Measurements from ENCODE around the gene ABCC4. TPM values are rescaled to one million over a fixed set of nuclear protein-coding genes. Genes with fewer than 3 reads are reported as not detected.

Gene ABCC4
- total RNA-seq, 1 experiment from 2014 or later: 52.0 TPM

DNA sequence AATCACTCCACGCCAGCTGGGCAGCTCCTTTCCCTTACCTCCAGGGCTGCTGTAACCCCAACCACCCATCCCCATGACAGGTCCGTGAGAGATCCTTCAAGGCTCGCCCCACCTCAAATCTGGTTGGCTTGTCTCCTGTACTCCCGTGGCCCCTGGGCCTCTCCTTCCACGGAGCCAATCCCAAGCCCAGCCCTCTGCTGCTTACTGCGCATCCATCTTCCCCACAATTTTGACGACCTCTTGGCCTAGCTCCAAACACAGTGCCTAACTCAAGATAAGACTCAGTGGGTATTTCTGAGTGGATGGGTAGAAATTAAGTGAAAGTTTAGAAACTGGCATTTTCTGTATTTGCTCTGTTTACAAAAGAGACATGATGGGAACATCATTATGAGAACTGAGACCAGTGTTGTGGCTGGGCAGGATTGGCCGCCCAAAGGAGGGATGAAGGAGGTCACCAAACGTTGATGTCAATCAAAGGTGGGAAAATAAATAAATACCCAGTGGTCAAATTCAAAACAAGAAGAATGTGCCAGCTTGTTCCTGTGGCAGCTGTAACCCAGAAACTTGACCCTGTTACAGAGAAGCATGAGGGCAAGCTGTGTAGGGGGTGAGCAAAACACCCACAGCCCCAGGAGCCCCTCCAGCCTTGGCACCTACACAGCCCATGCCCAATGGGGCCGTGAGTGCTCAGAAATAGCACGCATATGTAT lies 162.2 kb downstream of the ABCC4 start:
- no peak for DNase-seq (ENCODE audit: low spot score)
- POLR2A ChIA-PET (ENCODE audit: low non-redundant PET): no interaction called here
- no TSS peak for BruUV-seq (replicated peaks)
- Histone ChIP-seq H3K36me3 (ENCODE audit: insufficient read depth, low read length, poor library complexity, severe bottlenecking) (no peaks in the 10 kb centered on the region), H3K27ac (ENCODE audit: low read depth, low read length, poor library complexity, severe bottlenecking) (no peak overlapping the region), H3K4me3 (ENCODE audit: low read depth, low read length, poor library complexity, severe bottlenecking) (no peak overlapping the region), H3K9me3 (ENCODE audit: low read depth, low read length, poor library complexity, severe bottlenecking) (no peaks in the 10 kb centered on the region), H3K4me1 (ENCODE audit: insufficient read depth, low read length, poor library complexity, severe bottlenecking) (peaks cover 21% of the 10 kb centered on the region), H3K27me3 (replicated peaks; ENCODE audit: insufficient read depth, low read depth, low read length, poor library complexity) (no peaks in the 10 kb centered on the region)
- intact Hi-C loops (cut with micrococcal nuclease; ENCODE audit: unreplicated experiment): no loop called here
- CTCF ChIA-PET: no interaction called here
- TF ChIP-seq CTCF (conservative IDR thresholded peaks at IDR 0.05; ENCODE audit: low read depth, low read length) (no peak), EZH2 (IDR thresholded peaks at IDR 0.05; ENCODE audit: borderline replicate concordance, low read depth, low read length, poor library complexity, severe bottlenecking) (no peak)

DNA sequence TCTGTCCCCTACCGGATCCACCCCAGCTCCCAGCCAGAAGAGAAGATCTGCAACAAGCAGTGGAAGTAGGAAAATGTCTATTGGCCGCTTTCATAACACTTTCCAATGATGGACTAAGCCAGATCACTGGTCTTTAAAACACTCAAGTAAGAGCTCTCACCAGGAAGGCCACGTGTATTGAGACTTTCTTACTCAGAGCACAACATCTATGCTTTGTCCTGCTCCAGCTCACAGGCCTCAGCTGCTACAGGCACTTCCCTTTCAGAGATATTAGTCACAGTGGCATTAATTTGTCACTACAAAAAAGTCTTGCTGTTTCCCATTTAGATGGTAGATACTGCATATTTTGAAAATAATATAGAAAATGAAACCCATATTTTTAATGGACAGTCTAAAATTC lies 164.2 kb downstream of the ABCC4 start:
- intact Hi-C loops (cut with micrococcal nuclease; ENCODE audit: unreplicated experiment): no loop called here
- peak; percentile 71 for DNase-seq (ENCODE audit: low spot score)
- H3K27ac ChIP-seq (ENCODE audit: low read depth, low read length, poor library complexity, severe bottlenecking): peak overlapping the region; percentile 6
- peaks cover 21% of the 10 kb centered on the region for H3K4me1 ChIP-seq (ENCODE audit: insufficient read depth, low read length, poor library complexity, severe bottlenecking)
- H3K9me3 ChIP-seq (ENCODE audit: low read depth, low read length, poor library complexity, severe bottlenecking): no peaks in the 10 kb centered on the region
- TF ChIP-seq CTCF (conservative IDR thresholded peaks at IDR 0.05; ENCODE audit: low read depth, low read length) (no peak), EZH2 (IDR thresholded peaks at IDR 0.05; ENCODE audit: borderline replicate concordance, low read depth, low read length, poor library complexity, severe bottlenecking) (no peak)
- H3K36me3 ChIP-seq (ENCODE audit: insufficient read depth, low read length, poor library complexity, severe bottlenecking): no peaks in the 10 kb centered on the region
- CTCF ChIA-PET: no interaction called here
- H3K4me3 ChIP-seq (ENCODE audit: low read depth, low read length, poor library complexity, severe bottlenecking): no peak overlapping the region
- no TSS peak for BruUV-seq (replicated peaks)
- POLR2A ChIA-PET (ENCODE audit: low non-redundant PET): no interaction called here
- H3K27me3 ChIP-seq (replicated peaks; ENCODE audit: insufficient read depth, low read depth, low read length, poor library complexity): no peaks in the 10 kb centered on the region

GRCh38 chr13:95136638-95137037 lies 164.6 kb downstream of the ABCC4 start:
- ChIA-PET POLR2A (ENCODE audit: low non-redundant PET) (no interaction called here), CTCF (no interaction called here)
- TF ChIP-seq EZH2 (IDR thresholded peaks at IDR 0.05; ENCODE audit: borderline replicate concordance, low read depth, low read length, poor library complexity, severe bottlenecking) (no peak), CTCF (conservative IDR thresholded peaks at IDR 0.05; ENCODE audit: low read depth, low read length) (no peak)
- Histone ChIP-seq H3K27ac (ENCODE audit: low read depth, low read length, poor library complexity, severe bottlenecking) (peak overlapping the region; percentile 6), H3K36me3 (ENCODE audit: insufficient read depth, low read length, poor library complexity, severe bottlenecking) (no peaks in the 10 kb centered on the region), H3K27me3 (replicated peaks; ENCODE audit: insufficient read depth, low read depth, low read length, poor library complexity) (no peaks in the 10 kb centered on the region), H3K9me3 (ENCODE audit: low read depth, low read length, poor library complexity, severe bottlenecking) (no peaks in the 10 kb centered on the region), H3K4me3 (ENCODE audit: low read depth, low read length, poor library complexity, severe bottlenecking) (no peak overlapping the region), H3K4me1 (ENCODE audit: insufficient read depth, low read length, poor library complexity, severe bottlenecking) (peaks cover 21% of the 10 kb centered on the region)
- DNase-seq (ENCODE audit: low spot score): no peak
- intact Hi-C loops (cut with micrococcal nuclease; ENCODE audit: unreplicated experiment): no loop called here
- no TSS peak for BruUV-seq (replicated peaks)

Data from A673 (cell line).